GM10847 (cell line): ENCODE results near the gene KLC3.

Experiments used
- POLR2A ChIP-seq: IDR thresholded peaks from 2 replicates; pipeline ENCODE4 v1.6.1; 2011; ENCODE audit not compliant: insufficient read length; ENCODE audit errors: extremely low read depth

The KLC3 gene

DNA sequence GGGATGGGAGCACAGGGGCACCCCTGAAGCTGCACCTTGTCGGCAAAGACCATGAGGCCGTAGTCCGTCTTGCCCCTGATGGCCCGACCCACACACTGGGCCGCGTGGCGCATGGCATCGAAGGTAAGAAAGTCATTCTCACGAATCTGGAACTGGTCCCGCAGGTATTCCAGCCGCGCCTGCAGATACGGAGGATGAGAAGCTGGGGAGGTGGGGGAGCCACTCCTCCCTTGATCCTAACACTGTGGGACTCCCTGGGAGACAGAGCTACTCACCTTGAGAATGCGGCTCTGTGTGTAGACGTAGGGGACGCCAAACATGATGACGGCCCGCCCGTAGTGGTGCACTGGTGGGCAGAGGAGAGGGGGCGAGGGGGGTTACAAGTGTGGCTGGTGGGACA is 11.9 kb downstream of the KLC3 start:
- no peak for TF ChIP-seq POLR2A

DNA sequence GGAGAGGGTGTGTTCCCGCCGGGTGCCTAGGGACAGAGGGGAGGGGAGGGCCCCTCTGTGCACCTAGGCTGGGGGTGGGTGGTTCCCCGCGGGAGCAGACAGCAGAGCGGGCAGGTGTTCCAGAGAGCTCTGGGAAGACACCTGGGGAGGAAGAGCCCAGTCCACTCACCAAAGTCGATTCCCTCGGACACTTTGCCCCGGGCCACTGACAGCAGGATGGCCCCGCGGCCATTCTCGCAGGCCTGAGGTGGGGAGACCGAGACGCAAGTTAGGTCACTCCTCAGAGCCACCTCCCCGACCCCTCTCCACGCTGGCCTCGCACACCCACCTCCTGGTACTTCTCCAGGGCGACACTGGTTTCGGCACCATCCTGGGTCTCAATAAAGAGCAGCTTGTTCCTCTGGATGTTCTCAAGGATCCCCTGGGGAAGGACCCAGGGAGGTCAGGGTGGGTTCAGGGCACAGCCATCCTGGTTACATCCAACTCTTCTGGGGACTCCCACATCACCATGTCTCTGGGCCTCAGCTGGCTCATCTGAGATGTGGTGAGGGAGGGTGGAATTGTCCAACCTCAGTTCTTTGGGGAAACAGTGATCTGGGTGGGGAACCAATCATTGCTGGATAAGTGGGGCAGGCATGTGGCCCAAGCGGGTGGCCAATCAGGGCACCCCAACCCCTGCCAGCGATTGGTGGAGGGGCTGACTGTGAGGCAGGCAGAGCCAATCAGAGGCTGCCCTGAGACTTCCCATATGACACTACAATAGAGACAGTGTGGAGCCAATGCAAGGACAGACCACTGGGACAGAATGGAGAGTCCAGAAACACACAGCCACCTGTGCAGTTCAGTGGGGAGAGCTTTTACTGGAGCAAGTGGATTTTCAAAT is 12.6 kb downstream of the KLC3 start:
- TF ChIP-seq POLR2A: no peak

DNA sequence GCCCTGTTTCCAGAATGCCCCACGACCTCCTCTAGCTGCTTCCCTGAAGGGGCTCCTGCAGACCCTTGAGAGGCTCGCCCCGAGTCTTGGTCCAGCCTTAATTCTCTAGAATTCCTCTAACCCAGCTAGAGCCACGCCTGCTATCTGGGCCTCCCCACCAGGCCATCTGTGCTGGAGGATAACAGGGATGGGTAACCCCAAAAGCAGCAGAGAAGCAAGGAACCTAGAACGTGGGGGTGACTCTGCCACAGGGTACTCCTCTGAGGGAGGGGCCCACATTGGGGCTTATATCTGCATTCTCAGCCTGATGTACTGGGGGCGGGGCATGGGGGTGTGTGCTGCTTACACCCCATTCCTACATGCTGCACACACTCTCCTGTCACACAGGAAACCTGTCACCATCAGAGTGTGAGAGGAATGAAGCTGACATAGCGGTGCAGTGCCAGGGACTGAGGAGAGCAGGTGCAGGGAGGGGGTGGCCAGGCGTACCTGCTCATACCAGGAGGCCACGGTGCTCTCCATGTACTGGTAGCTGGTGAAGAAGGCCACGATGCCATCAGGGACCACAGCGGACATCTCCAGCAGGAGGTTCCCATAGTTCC is 13.8 kb downstream of the KLC3 start:
- TF ChIP-seq POLR2A: no peak

DNA sequence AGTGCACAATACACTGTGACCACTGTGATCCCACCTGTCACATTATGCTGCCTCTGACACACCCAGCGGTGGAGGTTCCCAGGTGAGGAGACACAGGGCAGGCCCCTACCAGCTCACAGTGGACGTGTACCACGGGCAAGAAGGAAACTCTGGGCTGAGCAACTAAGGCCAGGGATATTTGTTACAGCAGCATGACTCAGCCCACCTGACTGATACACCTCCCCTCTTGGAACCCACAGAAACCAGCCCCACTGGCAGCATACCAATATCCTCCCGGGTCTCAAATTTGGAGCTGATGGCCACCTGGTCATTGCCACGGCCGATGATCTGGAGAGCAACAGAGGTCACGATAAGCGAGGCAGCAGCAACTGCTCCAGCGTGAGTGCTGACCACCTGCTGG is 14.9 kb downstream of the KLC3 start:
- no peak for TF ChIP-seq POLR2A

DNA sequence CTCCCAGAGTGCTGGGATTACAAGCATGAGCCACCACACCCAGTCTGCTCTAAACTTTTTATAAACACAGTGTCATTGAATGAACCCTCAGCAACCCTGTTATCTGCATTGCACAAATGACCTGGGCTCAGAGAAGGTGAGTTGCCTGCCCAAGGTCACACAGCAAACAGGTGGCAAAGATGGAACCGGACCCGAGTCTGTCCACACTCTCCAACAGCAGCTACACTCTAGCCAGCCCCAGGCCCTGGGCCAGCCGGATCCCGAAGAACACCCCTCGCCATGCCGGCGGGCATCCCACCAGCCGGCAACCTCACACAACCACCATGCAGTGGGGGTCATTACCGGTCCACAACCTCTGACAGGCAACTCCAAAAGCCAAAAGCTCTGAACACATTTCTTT is 15.4 kb downstream of the KLC3 start:
- TF ChIP-seq POLR2A: no peak

DNA sequence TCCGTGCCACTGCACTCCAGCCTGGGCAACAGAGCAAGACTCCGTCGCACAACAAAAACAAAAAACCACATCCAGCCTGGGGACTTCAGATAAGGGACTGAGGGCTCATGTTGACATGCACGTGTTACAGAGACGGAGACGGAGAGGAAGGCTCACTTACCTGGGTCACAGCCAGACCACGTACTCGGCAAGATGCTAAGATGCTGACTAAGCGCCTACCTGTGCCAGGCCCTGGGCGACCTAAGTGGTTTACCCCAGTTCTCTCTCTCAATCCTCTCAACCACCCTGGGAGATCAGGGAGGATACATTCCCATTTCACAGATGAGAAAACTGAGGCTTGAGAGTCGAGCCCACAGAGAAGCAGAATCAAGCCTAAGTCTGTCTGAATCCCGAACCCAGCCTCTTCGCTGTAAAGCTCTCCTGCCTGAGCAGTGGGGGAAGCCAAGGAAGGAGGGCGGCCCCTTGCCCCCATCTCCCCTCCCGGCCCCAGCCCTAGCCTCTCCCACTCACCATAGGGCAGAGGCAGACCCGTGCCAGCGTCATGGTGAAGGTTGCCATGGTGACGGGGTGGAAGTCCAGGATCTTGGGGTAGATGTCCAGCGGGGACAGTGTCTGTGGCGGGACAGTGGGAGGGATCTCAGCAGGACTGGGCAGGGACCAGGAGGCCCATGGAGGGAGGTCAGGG is 16.4 kb downstream of the KLC3 start:
- TF ChIP-seq POLR2A: no peak

DNA sequence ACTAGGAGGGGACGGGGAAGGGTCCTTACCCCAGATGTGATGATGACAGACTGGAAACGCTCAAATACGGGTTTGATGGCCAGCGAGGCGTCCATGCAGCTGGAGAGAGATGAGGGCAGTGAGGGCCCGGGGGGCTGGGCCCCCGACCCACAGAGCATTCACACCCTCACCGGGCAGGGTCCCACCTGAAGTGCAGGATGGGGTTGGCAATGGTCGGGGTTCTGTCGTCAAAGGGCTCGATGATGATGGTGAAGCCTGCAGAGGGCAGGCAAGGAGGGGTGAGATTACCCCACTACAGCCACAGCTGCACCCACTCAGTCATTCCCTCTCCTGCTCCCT is 16.9 kb downstream of the KLC3 start:
- TF ChIP-seq POLR2A: no peak

DNA sequence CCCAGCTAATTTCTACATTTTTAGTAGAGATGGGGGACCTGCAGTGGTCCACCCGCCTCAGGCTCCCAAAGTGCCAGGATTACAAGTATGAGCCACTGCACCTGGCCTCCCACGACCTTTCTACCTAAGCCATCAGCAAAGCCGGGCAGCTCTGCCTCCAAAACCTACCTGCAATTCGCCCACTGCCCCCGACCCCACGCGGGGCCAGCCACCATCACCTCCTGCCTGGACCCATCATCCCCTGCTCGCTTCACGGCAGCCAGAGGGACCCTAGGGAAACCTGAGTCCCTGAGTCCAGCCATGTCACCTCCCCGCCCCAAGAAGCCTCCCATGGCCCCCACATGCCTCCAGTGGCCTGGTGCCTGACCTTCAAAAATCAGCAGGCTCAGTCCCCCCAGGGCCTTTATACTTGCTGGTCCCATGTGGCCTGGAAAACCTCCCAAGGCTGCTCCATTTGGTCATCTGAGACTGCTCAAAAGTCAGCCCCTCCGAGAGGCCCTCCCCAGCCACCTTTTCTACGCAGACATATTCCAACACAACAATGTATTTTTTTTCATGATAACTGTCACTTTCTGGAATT is 17.8 kb downstream of the KLC3 start:
- TF ChIP-seq POLR2A: no peak

DNA sequence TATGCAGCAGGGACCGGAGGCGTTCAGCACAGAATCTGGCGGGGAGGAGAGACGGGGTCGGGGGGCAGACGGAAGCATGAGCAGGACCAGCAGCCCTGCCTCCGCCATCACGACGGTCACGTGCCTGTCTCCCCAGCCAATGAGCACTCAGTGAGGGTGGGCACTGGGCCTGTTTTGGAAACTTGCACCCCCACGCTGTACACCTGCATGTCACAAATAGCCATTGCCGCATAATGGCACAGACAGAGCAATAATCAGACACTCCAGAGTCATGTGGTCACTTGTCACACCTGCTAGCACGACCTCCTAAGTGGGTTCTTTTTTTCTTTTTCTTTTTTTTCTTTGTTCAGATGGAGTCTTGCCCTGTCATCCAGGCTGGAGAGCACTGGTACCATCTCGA is 21.1 kb downstream of the KLC3 start:
- TF ChIP-seq POLR2A: no peak

DNA sequence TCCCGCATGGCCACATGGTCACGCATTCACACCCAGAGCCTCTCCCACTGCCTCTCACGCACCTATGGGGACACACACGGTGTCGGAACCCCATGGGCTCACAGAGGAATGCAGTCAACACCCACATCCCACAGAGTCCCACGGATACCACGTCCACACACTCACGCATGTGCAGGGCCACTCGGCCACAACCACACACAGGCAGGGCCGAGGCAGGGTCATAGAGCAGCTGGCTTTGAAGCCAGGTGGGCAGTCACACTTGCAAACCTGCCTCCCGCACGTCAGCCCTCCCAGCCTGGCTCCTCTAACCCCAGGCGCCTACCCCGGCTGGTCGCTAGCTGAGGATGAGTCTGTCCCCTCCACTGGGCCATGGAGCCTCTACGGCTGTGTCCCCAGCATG is 21.7 kb downstream of the KLC3 start:
- no peak for TF ChIP-seq POLR2A

DNA sequence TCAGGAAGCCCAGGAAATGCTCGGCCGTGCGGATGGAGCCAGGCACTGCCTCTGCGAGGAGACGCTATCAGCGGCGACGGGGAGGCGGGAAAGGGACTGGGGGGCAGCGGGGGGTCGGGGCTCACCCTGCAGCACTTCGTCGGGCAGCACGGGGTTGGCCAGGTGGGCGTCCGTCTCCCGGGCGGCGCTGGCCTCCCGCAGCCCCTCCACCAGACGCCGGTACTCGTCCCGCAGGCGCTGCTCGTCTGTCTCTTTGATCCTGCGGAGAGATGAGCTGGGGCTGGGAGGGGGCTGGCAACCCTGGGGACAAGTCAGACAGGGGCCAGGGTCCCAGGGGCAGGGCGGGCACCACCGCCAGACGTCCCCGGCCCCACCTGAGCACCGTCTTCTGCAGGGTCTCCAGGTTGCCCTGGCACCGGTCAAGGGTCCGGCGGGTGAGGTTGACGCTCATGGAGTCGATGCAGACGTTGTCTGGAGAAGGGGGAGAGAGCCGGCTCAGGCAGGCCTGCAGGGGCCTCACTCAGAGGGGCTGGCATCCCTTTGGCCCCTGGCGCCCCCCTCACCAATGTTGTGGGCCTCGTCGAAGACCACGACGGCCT is 23.4 kb downstream of the KLC3 start:
- no peak for TF ChIP-seq POLR2A

DNA sequence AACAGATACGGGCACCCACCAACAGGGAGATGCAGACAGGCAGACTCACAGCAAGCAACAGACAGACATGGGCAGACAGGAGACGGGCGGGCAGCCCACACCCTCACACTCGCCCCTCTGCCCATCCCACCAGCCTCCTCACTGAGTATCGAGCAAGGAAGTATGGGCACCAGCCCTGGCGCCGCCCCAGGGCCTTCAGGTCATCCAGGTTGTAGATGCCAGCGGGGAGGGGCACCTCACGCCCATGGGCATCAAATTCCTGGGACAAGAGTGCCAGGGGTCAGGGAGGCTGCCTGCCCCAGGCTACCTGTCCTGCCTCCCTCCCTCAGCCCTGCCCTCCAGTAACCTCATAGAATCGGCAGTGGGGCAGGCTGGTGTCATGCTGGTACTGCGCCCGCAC is 24.1 kb downstream of the KLC3 start:
- no peak for TF ChIP-seq POLR2A

DNA sequence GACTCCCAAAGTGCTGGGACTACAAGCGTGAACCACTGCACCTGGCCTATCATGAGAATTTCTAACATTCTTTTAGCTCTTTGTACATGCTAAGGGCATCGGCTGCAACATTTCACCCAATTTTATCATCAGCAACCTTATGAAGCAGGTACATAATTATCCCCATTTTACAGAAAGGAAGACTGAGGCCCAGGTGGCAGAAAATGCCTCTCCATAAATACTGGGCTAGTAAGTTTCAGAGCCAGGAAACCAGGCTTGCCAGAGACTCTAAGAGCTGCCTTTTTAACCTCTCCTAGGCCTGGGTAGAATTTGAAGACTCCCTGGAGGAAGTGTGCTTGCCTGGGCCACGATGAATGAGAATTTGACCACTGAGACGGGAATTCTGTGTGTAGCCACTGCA is 27.6 kb downstream of the KLC3 start:
- no peak for TF ChIP-seq POLR2A

DNA sequence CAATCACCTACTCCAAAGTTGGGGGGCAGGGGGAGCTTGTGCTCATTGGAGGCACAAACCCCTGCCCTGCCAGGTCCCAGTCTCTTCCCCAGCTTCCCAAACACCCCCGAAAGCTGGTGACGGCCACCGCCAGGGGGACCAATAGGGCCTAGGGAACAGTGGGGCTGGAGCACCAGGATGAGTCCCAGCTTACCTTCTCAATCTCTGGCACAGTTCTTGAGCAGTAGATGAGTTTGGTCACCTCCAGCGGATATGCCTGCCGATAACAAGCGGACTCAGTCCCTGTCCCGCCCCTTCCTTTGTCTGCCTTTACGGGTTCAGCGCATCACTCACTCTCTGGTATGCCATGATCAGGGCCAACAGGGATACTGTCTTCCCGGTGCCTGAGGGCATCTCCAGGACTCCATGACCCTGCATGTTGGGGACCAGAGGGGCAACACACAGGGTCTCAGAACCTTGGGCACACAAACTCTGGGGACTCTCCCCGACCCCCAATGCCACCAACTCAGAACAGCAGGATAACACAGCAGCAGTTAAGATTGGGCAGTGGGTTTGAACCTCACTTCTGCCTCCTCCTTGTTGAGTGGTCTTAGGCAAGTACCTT is 28.3 kb downstream of the KLC3 start:
- no peak for TF ChIP-seq POLR2A
